GM19239 (cell line): ENCODE results near the gene TMEM161B.
"Not testable (repeated sequence)": the region's sequence is repeated elsewhere in the genome, so short reads cannot be mapped to it uniquely, and the experiment has no call there.

ENCODE experiments used
- DNase-seq: peaks from one replicate; pipeline ENCODE4 v3.0.0; 2011; ENCODE audit warnings: low spot score; ENCODE audit not compliant: insufficient read length
- FAIRE-seq: peaks from 2 replicates; lab custom pipeline; 2011; peaks lifted over from hg19 to GRCh38; lab: Jason Lieb, UNC

Gene TMEM161B

DNA sequence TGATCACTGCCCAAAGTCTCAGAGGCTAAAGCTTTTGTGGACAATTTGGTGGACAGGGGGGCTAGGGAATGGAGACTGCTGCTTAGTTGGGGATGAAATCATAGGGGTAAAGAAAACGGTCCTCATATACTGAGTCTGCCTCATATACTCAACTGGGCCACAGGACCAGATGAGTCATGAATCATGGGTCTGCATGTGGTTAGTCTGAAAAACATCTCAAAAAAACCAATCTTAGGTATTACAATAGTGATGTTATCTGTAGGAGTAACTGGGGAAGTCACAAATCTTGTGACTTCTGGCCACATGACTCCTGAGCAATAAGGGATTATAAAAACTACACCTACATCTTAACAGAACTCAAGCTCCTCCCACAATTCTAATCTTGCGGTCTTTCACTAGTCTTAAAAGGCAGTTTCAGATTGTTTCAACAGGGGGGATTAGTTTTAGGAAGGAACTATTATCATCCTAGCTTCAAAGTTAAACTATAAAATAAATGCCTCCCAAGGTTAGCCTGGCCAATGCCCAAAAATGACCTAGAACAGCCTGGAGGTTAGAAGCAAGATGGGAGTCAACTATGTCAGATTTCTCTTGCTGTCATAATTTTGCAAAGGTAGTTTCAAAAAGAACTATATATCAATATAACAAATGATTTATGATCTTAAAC, 17.5 kb downstream of the TMEM161B start:
- FAIRE-seq (no peak), DNase-seq (no peak)

DNA sequence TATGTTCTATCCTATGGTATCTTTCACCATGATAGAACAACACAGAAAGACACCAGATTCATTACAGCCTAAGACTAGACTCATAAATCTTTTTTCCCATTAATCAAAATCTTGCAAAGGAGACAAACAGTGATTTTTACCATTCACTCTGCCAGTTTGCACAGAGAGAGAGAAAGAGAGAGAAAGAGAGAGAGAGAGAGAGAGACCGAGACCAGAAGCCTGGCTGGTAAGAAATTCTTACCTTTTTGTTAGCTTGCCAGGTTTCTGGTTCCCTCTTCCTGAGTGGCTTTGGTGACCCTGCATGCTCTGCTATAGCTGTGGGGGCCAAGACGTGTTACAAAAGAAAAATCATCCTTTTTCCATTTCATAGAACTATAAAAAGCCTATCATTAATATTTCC, 18.6 kb downstream of the TMEM161B start:
- no peak for FAIRE-seq

GRCh38 chr5:88248743-88249540, 19.7 kb downstream of the TMEM161B start:
- no peak for DNase-seq
- no peak for FAIRE-seq

More for the DNA sequence above, 18.6 kb downstream of the TMEM161B start:
- no peak for DNase-seq

DNA sequence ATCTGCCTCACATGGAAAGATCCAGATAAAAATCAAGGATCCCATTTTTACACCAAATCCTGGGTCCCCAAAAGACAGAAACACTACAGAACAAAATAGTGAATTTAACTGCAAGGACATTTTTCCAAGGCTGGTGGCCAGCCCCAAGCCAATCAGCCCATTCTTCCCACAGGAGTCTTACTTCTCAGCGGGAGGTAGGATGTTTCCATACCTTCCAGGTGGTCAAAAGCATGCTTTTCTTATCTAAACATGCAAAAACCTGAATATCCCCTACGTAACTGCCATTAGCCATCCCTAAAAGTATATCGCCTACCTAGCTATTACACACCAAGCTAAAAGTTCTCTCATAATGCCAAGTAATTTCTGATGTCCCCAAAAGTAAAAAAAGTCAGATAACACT, 20.6 kb downstream of the TMEM161B start:
- no peak for DNase-seq
- no peak for FAIRE-seq

- FAIRE-seq (no peak), DNase-seq (no peak)
Observed at GRCh38 chr5:88245893-88246244, 22.8 kb downstream of the TMEM161B start.

- no peak for DNase-seq
- no peak for FAIRE-seq
Observed at GRCh38 chr5:88245241-88245892, 23.3 kb downstream of the TMEM161B start.

DNA sequence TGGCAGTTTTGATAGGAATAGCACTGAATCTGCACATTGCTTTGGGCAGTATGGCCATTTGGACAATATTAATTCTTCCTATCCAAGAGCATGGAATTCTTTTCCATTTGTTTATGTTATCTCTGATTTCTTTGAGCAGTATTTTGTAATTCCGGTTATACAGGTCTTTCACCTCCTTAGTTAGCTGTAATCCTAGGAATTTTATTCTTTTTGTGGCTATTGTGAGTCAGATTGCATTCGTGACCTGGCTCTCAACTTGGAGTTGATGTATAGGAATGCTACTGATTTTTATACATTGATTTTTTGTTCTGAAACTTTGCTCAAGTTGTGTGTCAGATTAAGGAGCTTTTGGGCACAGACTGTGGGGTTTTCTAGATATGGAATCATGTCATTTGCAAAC, 24.0 kb downstream of the TMEM161B start:
- no peak for DNase-seq

DNA sequence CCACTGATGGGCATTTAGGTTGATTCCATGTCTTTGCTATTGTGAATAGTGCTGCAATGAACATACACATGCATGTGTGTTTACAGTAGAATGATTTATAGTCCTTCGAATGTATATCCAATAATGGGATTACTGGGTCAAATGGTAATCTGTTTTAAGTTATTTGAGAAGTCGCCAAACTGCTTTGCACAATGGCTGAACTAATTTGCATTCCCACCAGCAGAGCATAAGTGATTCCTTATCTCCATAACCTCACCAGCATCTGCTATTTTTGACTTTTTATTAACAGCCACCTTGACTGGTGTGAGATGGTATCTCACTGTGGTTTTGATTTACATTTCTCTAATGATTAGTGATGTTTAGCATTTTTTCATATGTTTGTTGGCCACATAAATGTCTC, 25.2 kb downstream of the TMEM161B start:
- not testable (repeated sequence) for DNase-seq
- peak; percentile 51 for FAIRE-seq

More for the DNA sequence above, 24.0 kb downstream of the TMEM161B start:
- no peak for FAIRE-seq

DNA sequence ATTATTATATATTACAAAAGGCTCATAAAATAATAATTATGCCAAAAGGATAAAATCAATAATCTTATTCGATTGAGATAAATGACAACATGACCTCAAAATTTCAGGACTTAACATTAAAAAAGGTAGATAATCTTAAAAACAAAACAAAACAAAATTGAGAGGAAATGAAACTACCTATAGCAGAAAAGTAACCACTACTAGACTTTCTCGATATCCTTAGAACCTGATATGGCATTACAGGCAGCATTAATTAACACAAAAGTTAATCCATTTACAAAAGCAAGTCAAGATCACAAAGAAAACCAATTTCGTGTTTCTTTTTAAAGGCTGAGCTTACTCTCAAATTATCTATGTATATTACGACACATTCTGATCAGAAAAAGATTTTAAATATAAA, 29.9 kb downstream of the TMEM161B start:
- FAIRE-seq (peak; percentile 52), DNase-seq (no peak)

- peak; percentile 44 for FAIRE-seq
- DNase-seq, result no peak
Observed at GRCh38 chr5:88236866-88237642, 31.6 kb downstream of the TMEM161B start.

GRCh38 chr5:88235828-88236227, 32.8 kb downstream of the TMEM161B start:
- FAIRE-seq (no peak), DNase-seq (no peak)

DNA sequence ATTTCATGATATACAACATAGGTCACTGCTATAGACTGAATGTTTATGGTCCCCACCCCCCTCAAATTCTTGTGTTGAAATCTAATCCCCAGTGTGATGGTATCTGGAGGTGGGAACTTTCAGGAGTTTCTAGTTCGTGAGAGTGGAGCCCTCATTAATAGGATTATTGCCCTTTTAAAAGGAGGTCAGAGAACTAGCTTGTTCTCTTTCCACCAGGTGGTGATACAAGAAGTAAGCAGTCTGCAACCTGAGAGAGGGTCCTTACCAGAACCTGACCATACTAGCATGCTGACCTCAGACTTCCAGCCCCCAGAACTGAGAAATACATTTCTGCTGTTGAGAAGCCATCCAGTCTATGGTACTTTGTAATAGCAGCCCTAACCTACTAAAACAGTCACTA, 33.3 kb downstream of the TMEM161B start:
- FAIRE-seq (no peak), DNase-seq (no peak)

DNA sequence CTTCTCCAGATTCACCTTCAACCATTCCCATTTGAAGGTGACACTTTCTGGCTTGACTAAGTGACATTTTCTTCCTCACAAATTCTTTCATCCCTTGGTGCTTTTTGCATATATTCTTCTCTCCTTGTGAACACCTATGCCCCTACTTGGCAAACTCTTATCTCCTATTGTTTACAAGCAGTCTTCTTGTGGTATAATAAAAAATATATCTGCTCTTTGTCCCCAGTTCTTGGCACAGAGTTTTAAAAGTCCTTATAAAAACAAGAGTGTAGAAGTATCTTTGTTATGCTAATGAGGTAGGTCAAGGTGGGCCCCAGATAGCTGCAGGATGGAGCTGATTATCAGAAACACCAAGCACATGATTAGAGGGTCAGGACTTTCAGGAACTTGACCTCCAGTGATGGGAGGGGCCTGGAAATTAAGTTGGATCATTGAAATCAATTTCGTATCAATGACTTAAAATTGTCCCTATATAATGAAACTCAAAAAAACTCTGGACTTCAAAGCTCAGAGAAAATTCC, 38.0 kb downstream of the TMEM161B start:
- FAIRE-seq, result no peak
- DNase-seq, result no peak

DNA sequence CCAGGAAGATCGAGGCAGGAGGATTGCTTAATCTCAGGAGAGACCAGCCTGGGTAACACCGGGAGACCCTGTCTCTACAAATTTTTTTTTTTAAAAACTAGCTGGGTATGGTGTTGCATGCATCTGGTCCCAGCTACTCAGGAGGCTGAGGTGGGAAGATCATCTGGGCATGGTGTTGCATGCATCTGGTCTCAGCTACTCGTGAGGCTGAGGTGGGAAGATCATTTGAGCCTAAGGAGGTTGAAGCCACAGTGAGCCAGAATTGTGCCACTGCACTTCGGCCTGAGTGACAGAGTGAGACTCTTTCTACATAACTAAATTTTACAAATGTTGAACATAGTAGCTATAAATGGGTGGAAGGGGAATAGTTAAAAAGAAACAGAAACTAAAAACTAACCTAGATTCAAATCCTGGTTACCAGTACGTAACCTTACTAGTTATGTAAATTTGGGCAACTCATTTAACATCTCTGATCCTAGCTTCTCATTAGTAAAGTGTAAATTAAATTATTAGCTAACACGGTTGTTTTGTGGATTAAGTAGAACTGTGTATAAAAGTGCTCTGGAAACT, 41.7 kb downstream of the TMEM161B start:
- DNase-seq (no peak), FAIRE-seq (peak; percentile 64)

DNA sequence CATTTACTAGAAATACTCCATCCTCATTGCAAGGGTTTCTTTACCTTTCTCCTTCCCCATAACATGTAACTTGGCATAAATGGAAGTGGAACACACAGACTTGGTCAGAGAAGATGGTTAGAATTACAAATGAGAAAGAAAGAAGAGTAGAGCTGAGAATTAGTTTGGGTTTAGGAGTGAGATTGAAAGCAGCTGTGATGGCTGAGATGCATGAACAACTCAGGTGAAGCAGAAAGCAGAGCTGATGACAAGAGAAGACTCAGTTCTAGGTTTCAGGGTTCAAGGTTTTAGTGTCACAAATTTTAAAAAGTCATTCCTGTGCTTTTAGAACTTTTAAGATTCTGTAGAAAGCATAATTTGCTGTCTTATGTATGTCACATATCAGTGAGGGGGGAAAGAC, 54.0 kb downstream of the TMEM161B start:
- DNase-seq, result no peak
- FAIRE-seq, result peak; percentile 71

- no peak for FAIRE-seq
- no peak for DNase-seq
Observed at GRCh38 chr5:88207575-88207974, 61.1 kb downstream of the TMEM161B start.

GRCh38 chr5:88203981-88204750, 64.5 kb downstream of the TMEM161B start:
- FAIRE-seq (no peak), DNase-seq (no peak)

- FAIRE-seq (no peak), DNase-seq (no peak)
Observed at GRCh38 chr5:88195636-88196035, 73.0 kb downstream of the TMEM161B start.

GRCh38 chr5:88193896-88194295, 74.7 kb downstream of the TMEM161B start:
- DNase-seq, result no peak
- peak; percentile 44 for FAIRE-seq
